Endothelial cell of hepatic sinusoid (primary cell): ENCODE results near the gene LAIR1.
"Not testable (repeated sequence)": the region's sequence is repeated elsewhere in the genome, so short reads cannot be mapped to it uniquely, and the experiment has no call there.

Experiments
- in situ Hi-C: cut with HindIII; loops from 2 replicates; pipeline ENCODE4 v1.10.0; 2017; ENCODE audit warnings: low sequenced_read_pairs

The LAIR1 gene

GRCh38 chr19:54379187-54379678 lies 14.5 kb upstream of the LAIR1 start:
- in situ Hi-C loops = no loop called here

- in situ Hi-C loops = no loop called here
Observed at GRCh38 chr19:54376610-54377285, 12.0 kb upstream of the LAIR1 start.

- in situ Hi-C loops = not testable (repeated sequence)
Observed at GRCh38 chr19:54375181-54375938, 10.6 kb upstream of the LAIR1 start.

GRCh38 chr19:54373781-54374631 lies 9.3 kb upstream of the LAIR1 start:
- in situ Hi-C loops = no loop called here

- in situ Hi-C loops = not testable (repeated sequence)
Observed at GRCh38 chr19:54371453-54371852, 6.7 kb upstream of the LAIR1 start.

GRCh38 chr19:54370434-54370796 lies 5.7 kb upstream of the LAIR1 start:
- in situ Hi-C loops = not testable (repeated sequence)

GRCh38 chr19:54369688-54370433 lies 5.1 kb upstream of the LAIR1 start:
- in situ Hi-C loops = not testable (repeated sequence)

- in situ Hi-C loops = no loop called here
Observed at GRCh38 chr19:54369082-54369687, 4.5 kb upstream of the LAIR1 start.

- in situ Hi-C loops = no loop called here
Observed at GRCh38 chr19:54366811-54367210, 2.1 kb upstream of the LAIR1 start.

GRCh38 chr19:54365798-54366197 lies 1.1 kb upstream of the LAIR1 start:
- in situ Hi-C loops = not testable (repeated sequence)

GRCh38 chr19:54361680-54362422 lies 2.9 kb downstream of the LAIR1 start:
- in situ Hi-C loops = not testable (repeated sequence)

- in situ Hi-C loops = not testable (repeated sequence)
Observed at GRCh38 chr19:54359149-54359820, 5.4 kb downstream of the LAIR1 start.

GRCh38 chr19:54357381-54357780 lies 7.3 kb downstream of the LAIR1 start:
- in situ Hi-C loops = no loop called here

- in situ Hi-C loops = no loop called here
Observed at GRCh38 chr19:54356444-54357056, 8.2 kb downstream of the LAIR1 start.

- in situ Hi-C loops = no loop called here
Observed at GRCh38 chr19:54355675-54356074, 9.1 kb downstream of the LAIR1 start.

- in situ Hi-C loops = loop anchor here (5.0 kb wide), 1 partner anchor 72 kb away; the partner anchor contains the start of gene LILRB2
Observed at GRCh38 chr19:54354761-54355160, 10.0 kb downstream of the LAIR1 start.

GRCh38 chr19:54352546-54352945 lies 12.2 kb downstream of the LAIR1 start:
- in situ Hi-C loops = loop anchor here (5.0 kb wide), 1 partner anchor 70 kb away; the partner anchor contains the start of gene LILRB2

GRCh38 chr19:54352041-54352440 lies 12.7 kb downstream of the LAIR1 start:
- in situ Hi-C loops = loop anchor here (5.0 kb wide), 1 partner anchor 70 kb away; the partner anchor contains the start of gene LILRB2
